WERI-Rb-1 (cell line): ENCODE measurements around the gene DUSP6.

Experiments
- DNase-seq: peaks from one replicate; pipeline ENCODE4 v3.0.0-alpha.2; 2020
- H3K27ac ChIP-seq: fragments of 250-450 bp; sonication (Bioruptor Pico); 2 replicates; pipeline ENCODE4 v1.5.1; 2020; ENCODE audit warnings: mild to moderate bottlenecking, moderate library complexity
- H3K27me3 ChIP-seq: fragments of 250-450 bp; sonication (Bioruptor Pico); 2 replicates; pipeline ENCODE4 v1.5.1; 2021; ENCODE audit warnings: mild to moderate bottlenecking, low read depth, moderate library complexity; ENCODE audit not compliant: insufficient read depth, severe bottlenecking
- H3K36me3 ChIP-seq: fragments of 250-450 bp; sonication (Bioruptor Pico); 2 replicates; pipeline ENCODE4 v1.5.1; 2020; ENCODE audit warnings: mild to moderate bottlenecking, moderate library complexity
- H3K4me3 ChIP-seq: 2 replicates; pipeline ENCODE4 v1.5.1; 2011; ENCODE audit warnings: low read depth, mild to moderate bottlenecking, control low read depth, low read length
- H3K9me3 ChIP-seq: fragments of 250-450 bp; sonication (Bioruptor Pico); 2 replicates; pipeline ENCODE4 v1.5.1; 2021; ENCODE audit warnings: mild to moderate bottlenecking, moderate library complexity; ENCODE audit not compliant: severe bottlenecking
- CTCF ChIP-seq: IDR thresholded peaks from 2 replicates; pipeline ENCODE4 v1.5.1; 2011; ENCODE audit warnings: low read depth, mild to moderate bottlenecking, control low read depth, inconsistent platforms, low read length

DUSP6 gene

GRCh38 chr12:89326239-89327040 is 25.9 kb downstream of the DUSP6 start:
- TF ChIP-seq CTCF: no peak
- no peaks in the 10 kb centered on the region for H3K9me3 ChIP-seq
- no peak overlapping the region for H3K4me3 ChIP-seq
- H3K27ac ChIP-seq: no peak overlapping the region
- no peaks in the 10 kb centered on the region for H3K36me3 ChIP-seq
- no peaks in the 10 kb centered on the region for H3K27me3 ChIP-seq
- DNase-seq: no peak

- Histone ChIP-seq H3K27ac (no peak overlapping the region), H3K4me3 (no peak overlapping the region), H3K27me3 (no peaks in the 10 kb centered on the region), H3K36me3 (no peaks in the 10 kb centered on the region), H3K9me3 (no peaks in the 10 kb centered on the region)
- DNase-seq: no peak
- TF ChIP-seq CTCF: no peak
These were observed 26.8 kb downstream of the DUSP6 start for GRCh38 chr12:89325495-89325894.

GRCh38 chr12:89324437-89324836 is 27.9 kb downstream of the DUSP6 start:
- no peak for TF ChIP-seq CTCF
- DNase-seq: no peak
- Histone ChIP-seq H3K27me3 (no peaks in the 10 kb centered on the region), H3K9me3 (no peaks in the 10 kb centered on the region), H3K36me3 (no peaks in the 10 kb centered on the region), H3K27ac (no peak overlapping the region), H3K4me3 (no peak overlapping the region)

- Histone ChIP-seq H3K9me3 (no peaks in the 10 kb centered on the region), H3K4me3 (no peak overlapping the region), H3K27me3 (no peaks in the 10 kb centered on the region), H3K36me3 (no peaks in the 10 kb centered on the region), H3K27ac (no peak overlapping the region)
- TF ChIP-seq CTCF: no peak
- DNase-seq: no peak
These were observed 28.6 kb downstream of the DUSP6 start for GRCh38 chr12:89323568-89324218.

GRCh38 chr12:89320735-89321134 is 31.6 kb downstream of the DUSP6 start:
- H3K27me3 ChIP-seq: no peaks in the 10 kb centered on the region
- no peak overlapping the region for H3K4me3 ChIP-seq
- no peak for TF ChIP-seq CTCF
- H3K36me3 ChIP-seq: no peaks in the 10 kb centered on the region
- DNase-seq: no peak
- no peaks in the 10 kb centered on the region for H3K9me3 ChIP-seq
- H3K27ac ChIP-seq: no peak overlapping the region
